Stimulated activated CD4-positive, alpha-beta T cell treated with anti-CD3 and anti-CD28 coated beads, TNF-alpha, amount 100 ng/mL, for 1 hour (primary cell): ENCODE measurements around the gene GLIPR1L2.
"Not testable (repeated sequence)": the region's sequence is repeated elsewhere in the genome, so short reads cannot be mapped to it uniquely, and the experiment has no call there.

Experiments
- DNase-seq, 3 donors: peaks; one replicate each; pipeline ENCODE4 v3.0.0-alpha.2; 2020; ENCODE audit warnings: low read depth in 3 of 3, low spot score in 1 of 3

Gene GLIPR1L2

GRCh38 chr12:75432924-75433323 lies 42.0 kb downstream of the GLIPR1L2 start:
- no peak for DNase-seq

GRCh38 chr12:75437564-75437963 lies 46.7 kb downstream of the GLIPR1L2 start:
- no peak for DNase-seq

GRCh38 chr12:75438059-75438754 lies 47.3 kb downstream of the GLIPR1L2 start:
- no peak for DNase-seq

- DNase-seq, result no peak
Observed at GRCh38 chr12:75439048-75439447, 48.2 kb downstream of the GLIPR1L2 start.

GRCh38 chr12:75439930-75440329 lies 49.0 kb downstream of the GLIPR1L2 start:
- DNase-seq, result no peak

GRCh38 chr12:75441687-75442449 lies 51.0 kb downstream of the GLIPR1L2 start:
- DNase-seq, result not testable (repeated sequence)

- not testable (repeated sequence) for DNase-seq
Observed at GRCh38 chr12:75442454-75442853, 51.6 kb downstream of the GLIPR1L2 start.

GRCh38 chr12:75443709-75444108 lies 52.8 kb downstream of the GLIPR1L2 start:
- DNase-seq, result no peak

- DNase-seq, result no peak
Observed at GRCh38 chr12:75444429-75445136, 53.7 kb downstream of the GLIPR1L2 start.

GRCh38 chr12:75445137-75445507 lies 54.2 kb downstream of the GLIPR1L2 start:
- not testable (repeated sequence) for DNase-seq

- DNase-seq, result no peak
Observed at GRCh38 chr12:75446857-75447256, 56.0 kb downstream of the GLIPR1L2 start.

- DNase-seq, result no peak
Observed at GRCh38 chr12:75447691-75448393, 57.0 kb downstream of the GLIPR1L2 start.

GRCh38 chr12:75452675-75453330 lies 61.9 kb downstream of the GLIPR1L2 start:
- DNase-seq, result no peak

GRCh38 chr12:75455839-75456238 lies 65.0 kb downstream of the GLIPR1L2 start:
- DNase-seq, result no peak

- no peak for DNase-seq
Observed at GRCh38 chr12:75457191-75457590, 66.3 kb downstream of the GLIPR1L2 start.

- not testable (repeated sequence) for DNase-seq
Observed at GRCh38 chr12:75457866-75458265, 67.0 kb downstream of the GLIPR1L2 start.

GRCh38 chr12:75459755-75460154 lies 68.9 kb downstream of the GLIPR1L2 start:
- DNase-seq, result no peak

- no peak for DNase-seq
Observed at GRCh38 chr12:75460204-75460603, 69.3 kb downstream of the GLIPR1L2 start.

- no peak for DNase-seq
Observed at GRCh38 chr12:75471902-75472890, 81.3 kb downstream of the GLIPR1L2 start.

GRCh38 chr12:75474116-75474515 lies 83.2 kb downstream of the GLIPR1L2 start:
- no peak for DNase-seq
